IPS DF 4.7 (cell line): ENCODE measurements around the gene FBXL16.
"Not testable (repeated sequence)": the region's sequence is repeated elsewhere in the genome, so short reads cannot be mapped to it uniquely, and the experiment has no call there.

Experiments used
- DNase-seq: peaks from one replicate; pipeline ENCODE4 v3.0.0-alpha.2; 2013; ENCODE audit warnings: low spot score; ENCODE audit errors: extremely low read depth

The FBXL16 gene

GRCh38 chr16:723695-724094, 18.1 kb upstream of the FBXL16 start:
- DNase-seq = no peak

- DNase-seq = no peak
Measured at GRCh38 chr16:722835-723633, 17.4 kb upstream of the FBXL16 start.

GRCh38 chr16:721765-722540, 16.4 kb upstream of the FBXL16 start:
- DNase-seq = no peak

- DNase-seq = no peak
Measured at GRCh38 chr16:720990-721764, 15.6 kb upstream of the FBXL16 start, which contains the start of gene ANTKMT. Gene ANTKMT, plus strand, starts transcription at chr16:721146. Its CDS starts 129 bp downstream, at chr16:721275.

GRCh38 chr16:720447-720989, 14.9 kb upstream of the FBXL16 start:
- DNase-seq = no peak

GRCh38 chr16:719815-720446, 14.3 kb upstream of the FBXL16 start:
- DNase-seq = no peak

- DNase-seq = no peak
Measured at GRCh38 chr16:718922-719321, 13.3 kb upstream of the FBXL16 start.

- no peak for DNase-seq
Measured at GRCh38 chr16:718389-718788, 12.8 kb upstream of the FBXL16 start.

- DNase-seq = no peak
Measured at GRCh38 chr16:717450-718245, 12.0 kb upstream of the FBXL16 start.

GRCh38 chr16:716768-717325, 11.2 kb upstream of the FBXL16 start:
- DNase-seq = no peak

- DNase-seq = no peak
Measured at GRCh38 chr16:716200-716568, 10.6 kb upstream of the FBXL16 start.

GRCh38 chr16:715477-716199, 10.0 kb upstream of the FBXL16 start:
- no peak for DNase-seq

- no peak for DNase-seq
Measured at GRCh38 chr16:714558-715476, 9.2 kb upstream of the FBXL16 start, which contains the start of gene METRN. Gene METRN, plus strand, starts transcription at chr16:715118. Its CDS starts 172 bp downstream, at chr16:715290.

- no peak for DNase-seq
Measured at GRCh38 chr16:714079-714478, 8.5 kb upstream of the FBXL16 start.

GRCh38 chr16:712740-713250, 7.2 kb upstream of the FBXL16 start:
- not testable (repeated sequence) for DNase-seq

GRCh38 chr16:711548-712320, 6.1 kb upstream of the FBXL16 start:
- DNase-seq = no peak

- no peak for DNase-seq
Measured at GRCh38 chr16:711084-711483, 5.5 kb upstream of the FBXL16 start.
